GM12878 (cell line): ENCODE measurements around the gene TATDN3. TPM values are rescaled to one million over a fixed set of nuclear protein-coding genes. Genes with fewer than 3 reads are reported as not detected.

Source experiments
- CEBPZ ChIP-seq: fragments of 150-350 bp; IDR thresholded peaks from 2 replicates; pipeline ENCODE4 v1.6.1; 2016; ENCODE audit warnings: low read depth, low read length
- CHD1 ChIP-seq: IDR thresholded peaks from 2 replicates; pipeline ENCODE4 v1.6.1; 2012; ENCODE audit warnings: low read depth, low read length, improper control_type of control experiment
- CUX1 ChIP-seq: IDR thresholded peaks from 2 replicates; pipeline ENCODE4 v1.6.1; 2012; ENCODE audit warnings: improper control_type of control experiment, low read depth, low read length; ENCODE audit not compliant: insufficient replicate concordance
- EGR1 ChIP-seq, 2 experiments: IDR thresholded peaks; 1 replicate in 1 of 2; 2 replicates in 1 of 2; pipeline ENCODE4 v1.6.1; 2011 to 2012; ENCODE audit warnings: low read depth in 2 of 2, low read length in 2 of 2, borderline replicate concordance in 1 of 2, mild to moderate bottlenecking in 1 of 2, moderate library complexity in 1 of 2
- ESRRA ChIP-seq: IDR thresholded peaks from 2 replicates; pipeline ENCODE4 v1.6.1; 2012; ENCODE audit warnings: mild to moderate bottlenecking, low read length, improper control_type of control experiment
- ETV6 ChIP-seq, 2 experiments: fragments of 450-650 bp in 1 of 2; IDR thresholded peaks in 1 of 2; conservative IDR thresholded peaks in 1 of 2; 2 replicates each; pipeline ENCODE4 v1.6.1; 2014; ENCODE audit warnings: antibody characterized with exemption in 1 of 2, borderline replicate concordance in 1 of 2, low read depth in 1 of 2, mild to moderate bottlenecking in 1 of 2, moderate library complexity in 1 of 2
- EZH2 ChIP-seq: IDR thresholded peaks from 2 replicates; pipeline ENCODE4 v1.6.1; 2012; ENCODE audit warnings: low read depth, mild to moderate bottlenecking, control low read depth, inconsistent platforms, low read length, borderline replicate concordance; ENCODE audit not compliant: control insufficient read depth
- FOXM1 ChIP-seq: IDR thresholded peaks from 2 replicates; pipeline ENCODE4 v1.6.1; 2012; ENCODE audit warnings: low read depth, mild to moderate bottlenecking, inconsistent platforms, low read length, moderate library complexity
- IKZF1 ChIP-seq: fragments of 450-650 bp; conservative IDR thresholded peaks from 2 replicates; pipeline ENCODE4 v1.6.1; 2017; ENCODE audit warnings: antibody characterized with exemption, mild to moderate bottlenecking
- NFXL1 ChIP-seq: fragments of 450-650 bp; IDR thresholded peaks from 2 replicates; pipeline ENCODE4 v1.6.1; 2017; ENCODE audit warnings: antibody characterized with exemption, mild to moderate bottlenecking, borderline replicate concordance
- NFYA ChIP-seq: IDR thresholded peaks from 2 replicates; pipeline ENCODE4 v1.6.1; 2011; ENCODE audit warnings: low read depth, mild to moderate bottlenecking, low read length, improper control_type of control experiment, borderline replicate concordance
- NR2C1 ChIP-seq: fragments of 450-650 bp; IDR thresholded peaks from 2 replicates; pipeline ENCODE4 v1.6.1; 2017; ENCODE audit warnings: antibody characterized with exemption, mild to moderate bottlenecking, moderate library complexity
- SMARCA5 ChIP-seq: fragments of 450-650 bp; IDR thresholded peaks from 2 replicates; pipeline ENCODE4 v1.6.1; 2017; ENCODE audit warnings: mild to moderate bottlenecking
- TCF3 ChIP-seq: IDR thresholded peaks from 2 replicates; pipeline ENCODE4 v1.6.1; 2012; ENCODE audit warnings: low read depth, mild to moderate bottlenecking, low read length, borderline replicate concordance; ENCODE audit not compliant: insufficient read depth
- USF1 ChIP-seq: IDR thresholded peaks from 2 replicates; pipeline ENCODE4 v1.6.1; 2011; ENCODE audit warnings: borderline replicate concordance, low read depth, mild to moderate bottlenecking, moderate library complexity, mixed read lengths, low read length; ENCODE audit not compliant: insufficient read depth; ENCODE audit errors: extremely low read length
- YBX1 ChIP-seq: fragments of 450-650 bp; IDR thresholded peaks from 2 replicates; pipeline ENCODE4 v1.6.1; 2016; ENCODE audit warnings: antibody characterized with exemption
- polyA plus RNA-seq, 11 experiments: library from polyadenylated mRNA; depleted of rRNA in 4 of 11; unstranded in 6 of 11; stranded (reverse) in 5 of 11; fragments of >200 nt; fragmentation: Nextera tagmentation in 4 of 11; fragmentation: Illumina TruSeq in 1 of 11; extraction: Ambion mirVana in 4 of 11; extraction: Trizol in 1 of 11; gene quantifications; 1 replicate in 1 of 11; 2 replicates in 10 of 11; pipeline versions ENCODE4 v1.2.1 to v1.2.3, GENCODE V29; 2011 to 2016; ENCODE audit warnings: inconsistent platforms in 2 of 11, missing spikeins in 2 of 11, low read depth in 1 of 11
- total RNA-seq, 4 experiments: library from RNA; depleted of rRNA in 3 of 4; stranded (reverse); fragments of >200 nt in 3 of 4; fragmentation: Illumina TruSeq in 1 of 4; extraction: Trizol in 1 of 4; gene quantifications; 2 replicates each; pipeline versions ENCODE4 v1.2.1 to v1.2.3, GENCODE V29; 2013 to 2021

Gene TATDN3
- total and polyA plus RNA-seq, 10 of the 15 experiments (the other 5 are each of a cell fraction or from before 2014, with no cell fraction given): 15.5 to 40.0 (median 22.7) TPM

- no peak for TF ChIP-seq CUX1
- no peak for TF ChIP-seq ESRRA
- no peak for TF ChIP-seq NFYA
- TF ChIP-seq CEBPZ: no peak
- TF ChIP-seq FOXM1: peak; percentile 20; the same call in 1 of the 2 replicates
- no peak for TF ChIP-seq USF1
- TF ChIP-seq CHD1: no peak
- TF ChIP-seq EZH2: no peak
- TF ChIP-seq YBX1: no peak
- peak; percentile 84 for TF ChIP-seq IKZF1
- peak in 1 of 2 experiments; percentile 31; a peak in 1 of 3 replicates for TF ChIP-seq EGR1 (IDR thresholded peaks at IDR 0.05; ENCODE audit: borderline replicate concordance in 1 of 2, low read depth in 2 of 2, low read length in 2 of 2)
- no peak for TF ChIP-seq TCF3
- no peak for TF ChIP-seq NR2C1
- TF ChIP-seq ETV6 (conservative IDR thresholded peaks at IDR 0.05 in 1 of 2, IDR thresholded peaks at IDR 0.05 in 1 of 2; ENCODE audit: borderline replicate concordance in 1 of 2, low read depth in 1 of 2): peak in 1 of 2 experiments; percentile 40; a peak in 1 of 4 replicates
- TF ChIP-seq NFXL1: no peak
- TF ChIP-seq SMARCA5: peak; percentile 93
Observed at GRCh38 chr1:212749821-212750535, 41.7 kb upstream of the TATDN3 start (continued).
